GM15510 (cell line): ENCODE results near the gene RNF32.

Source experiments
- POLR2A ChIP-seq: IDR thresholded peaks from 3 replicates; pipeline ENCODE4 v1.6.1; 2011; ENCODE audit warnings: borderline replicate concordance; ENCODE audit not compliant: insufficient read length; ENCODE audit errors: extremely low read depth

RNF32 gene

DNA sequence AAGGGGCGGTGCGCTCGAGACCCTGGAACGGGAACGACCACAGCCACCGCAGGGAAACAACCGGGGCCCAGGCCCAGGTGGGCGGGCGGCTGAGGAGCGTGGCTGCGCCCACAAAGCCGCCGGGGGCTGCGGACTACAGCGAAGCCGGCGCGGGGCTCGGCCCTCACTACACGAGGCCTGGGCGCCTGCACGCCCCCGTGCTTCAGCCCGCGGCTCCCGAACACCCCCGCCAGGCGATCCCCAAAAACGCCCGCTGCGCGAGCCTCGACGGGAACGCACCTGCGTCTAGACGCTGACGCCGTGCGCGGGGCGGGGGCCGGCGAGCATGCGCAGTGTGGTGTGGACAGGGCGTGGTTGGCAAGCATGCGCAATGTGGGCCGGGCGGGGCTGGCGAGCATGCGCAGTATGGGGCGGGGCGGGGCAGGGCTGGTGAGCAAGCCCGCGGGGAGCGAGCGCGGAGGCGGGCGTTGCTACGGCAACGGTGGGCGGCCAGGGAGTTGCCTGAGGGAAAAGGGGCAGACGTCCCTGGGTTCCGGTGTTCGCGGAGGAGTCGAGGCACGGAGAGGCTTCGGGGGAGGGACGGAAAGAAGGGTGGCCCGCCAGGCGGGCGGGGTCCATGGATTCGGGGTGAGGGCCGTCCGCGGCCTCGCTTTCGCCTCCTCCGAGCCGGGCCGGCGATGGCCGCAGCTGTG lies at the start of gene RNF32:
RNF32 (plus strand) TSS at position 518 of the 692 bp plus-strand sequence. CDS start 3,104 bp downstream, outside the sequence.
- peak; percentile 83 for TF ChIP-seq POLR2A

DNA sequence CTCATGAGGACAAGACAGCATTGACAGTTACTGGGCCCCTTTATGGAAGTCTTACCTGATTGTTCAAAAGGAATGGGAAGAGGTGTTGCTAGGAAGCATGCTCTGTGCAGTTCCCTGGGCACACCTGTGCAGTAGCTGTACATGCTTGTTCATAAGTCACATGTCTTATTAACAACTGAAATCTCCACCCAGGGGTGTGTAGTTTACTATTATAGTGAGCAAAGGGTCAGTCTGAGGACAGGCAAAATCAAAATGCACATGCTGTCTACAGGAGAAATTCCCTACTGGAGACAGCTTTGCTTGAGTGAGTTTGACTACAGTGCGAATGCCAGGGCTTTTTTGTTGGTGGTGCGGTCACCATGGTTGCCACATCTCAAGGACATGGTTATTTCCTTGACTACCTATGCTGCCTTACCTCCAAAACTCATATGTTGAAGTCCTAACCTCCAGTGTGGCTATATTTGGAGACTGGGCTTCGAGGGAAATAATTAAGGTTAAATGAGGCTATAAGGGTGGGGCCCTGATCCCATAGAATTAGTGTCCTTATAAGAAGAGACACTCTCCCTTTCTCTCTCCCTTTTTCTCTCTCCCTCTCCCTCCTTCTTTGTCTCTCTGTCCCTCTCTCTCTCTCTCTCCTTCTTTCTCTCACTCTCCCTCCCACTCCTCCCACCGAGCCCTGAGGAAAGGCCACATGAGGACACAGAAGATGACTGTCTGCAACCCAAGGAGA lies 48.3 kb upstream of the RNF32 start:
- TF ChIP-seq POLR2A, result no peak

DNA sequence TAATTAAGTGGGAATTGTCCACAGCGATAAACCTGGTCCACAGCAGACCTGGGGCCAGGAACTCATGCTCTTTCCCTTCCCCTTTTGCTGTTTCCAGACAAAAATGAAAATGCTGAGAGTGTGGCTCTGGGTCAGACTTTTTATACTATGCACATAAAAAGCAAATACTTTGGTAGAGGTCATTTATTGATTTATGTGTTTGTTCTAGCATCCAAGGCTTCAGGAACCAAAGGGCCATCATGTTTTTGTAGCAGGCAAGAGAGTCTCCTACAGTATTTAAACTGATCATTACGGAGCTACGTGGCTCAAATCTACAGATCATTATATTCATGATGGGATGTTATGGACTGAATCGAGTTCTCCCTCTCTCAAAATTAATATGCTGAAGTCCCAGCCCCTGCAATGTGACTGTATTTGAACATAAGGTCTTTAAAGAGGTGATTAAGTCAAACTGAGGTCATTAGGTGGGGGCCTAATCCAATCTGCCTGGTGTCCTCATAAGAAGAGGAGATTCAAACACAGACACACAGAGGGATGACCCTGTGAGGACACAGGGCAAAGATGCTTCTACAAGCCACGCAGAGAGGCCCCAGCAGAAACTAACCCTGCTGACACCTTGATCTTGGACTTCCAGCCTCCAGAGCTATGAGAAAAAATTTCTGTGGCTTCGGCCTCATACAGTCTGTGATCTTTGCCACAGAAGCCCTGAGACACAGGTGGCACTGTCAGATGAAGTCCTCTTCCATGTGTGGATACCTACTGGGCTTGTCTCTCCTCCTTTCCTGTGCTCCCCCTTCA lies 46.1 kb upstream of the RNF32 start:
- TF ChIP-seq POLR2A, result no peak

DNA sequence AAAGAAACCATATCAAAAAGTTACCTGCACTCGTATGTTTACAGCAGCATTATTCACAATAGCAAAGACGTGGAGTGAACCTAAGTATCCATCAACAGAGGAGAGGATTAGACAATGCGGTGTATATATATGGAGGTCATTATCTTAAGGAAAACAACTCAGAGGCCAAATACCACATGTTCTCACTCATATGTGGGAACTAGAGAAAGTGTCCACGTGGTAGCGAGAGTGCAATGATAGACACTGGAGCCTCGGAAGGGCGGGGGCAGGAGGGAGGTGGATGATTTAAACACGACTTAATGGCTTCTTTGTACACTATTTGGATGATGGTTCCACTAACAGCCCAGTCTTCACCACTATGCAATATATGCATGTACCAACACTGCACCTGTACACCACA lies 40.1 kb upstream of the RNF32 start:
- TF ChIP-seq POLR2A, result no peak

DNA sequence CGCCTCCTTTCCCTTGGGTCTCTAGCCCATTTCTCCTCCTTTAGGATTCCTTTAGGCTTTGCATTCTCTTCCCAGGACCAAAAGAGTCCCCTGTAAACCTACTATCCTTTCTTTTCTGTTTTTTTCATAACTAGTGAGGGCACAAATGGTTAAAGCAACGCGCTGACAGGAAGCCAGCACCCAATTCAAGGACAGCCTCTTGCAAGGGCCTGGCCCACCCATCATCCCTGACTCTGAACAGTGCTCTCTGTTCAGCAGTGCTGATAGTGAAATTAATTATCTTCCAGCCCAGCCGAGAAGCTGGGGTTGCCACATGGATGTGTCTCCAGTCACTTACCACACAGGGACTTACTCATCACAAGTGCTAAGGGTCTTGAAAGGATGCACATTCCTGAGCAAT lies 38.3 kb upstream of the RNF32 start:
- TF ChIP-seq POLR2A, result no peak

DNA sequence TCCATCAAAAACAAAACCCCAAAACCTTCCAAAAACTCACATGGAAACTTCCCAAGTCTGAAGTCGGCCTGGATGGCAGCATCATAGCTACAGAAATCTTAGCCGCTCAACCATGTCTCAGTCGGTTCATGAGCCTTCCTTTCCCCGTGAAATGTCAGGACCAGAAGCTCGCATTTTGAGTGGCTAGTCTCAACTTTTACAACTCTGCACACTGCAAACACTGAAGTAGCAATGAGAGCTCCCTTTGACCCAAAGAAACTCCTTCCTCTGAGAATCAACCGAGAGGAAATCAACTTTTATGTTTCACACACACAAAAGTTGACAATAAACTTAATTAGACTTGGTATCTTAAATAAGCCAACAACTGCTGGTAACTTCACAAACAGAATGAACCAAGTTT lies 37.6 kb upstream of the RNF32 start:
- no peak for TF ChIP-seq POLR2A

DNA sequence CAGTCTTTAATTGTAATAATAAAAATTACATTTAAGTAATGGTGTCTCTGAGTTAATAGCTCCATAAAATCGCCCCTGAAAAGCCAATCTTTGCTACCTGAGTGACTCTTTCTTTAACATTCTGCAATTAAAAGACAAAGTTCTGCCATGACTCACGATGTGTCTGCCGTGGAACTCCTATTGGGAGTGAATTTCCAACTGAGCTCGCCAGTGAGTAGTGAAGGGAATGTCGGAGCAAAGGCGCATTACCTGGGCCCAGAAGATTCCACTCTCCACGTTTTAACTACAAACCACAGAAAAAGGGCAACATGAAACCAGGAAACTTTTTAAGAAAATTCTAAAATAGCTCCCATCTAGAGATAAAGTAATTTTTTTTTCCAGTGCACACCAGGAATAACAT lies 36.9 kb upstream of the RNF32 start:
- no peak for TF ChIP-seq POLR2A

DNA sequence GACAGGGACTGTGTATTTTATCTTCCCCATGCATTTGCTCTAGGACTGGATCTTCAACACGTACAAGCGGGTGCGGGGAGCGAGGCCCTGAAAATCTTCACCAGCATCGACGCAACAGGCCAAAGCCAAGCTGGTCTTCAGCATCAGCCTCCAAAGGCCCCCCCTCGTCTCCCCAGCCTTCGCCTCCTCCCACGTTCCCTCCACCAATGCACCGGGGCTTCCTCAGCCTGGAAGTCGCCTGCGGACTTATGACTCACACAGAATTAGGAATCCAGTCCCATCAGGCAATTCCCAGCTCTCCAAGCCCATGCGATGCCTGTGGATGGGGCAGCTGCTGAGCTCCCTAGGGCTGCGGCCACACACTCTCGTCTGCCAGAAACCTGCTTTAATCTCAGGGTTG lies 36.3 kb upstream of the RNF32 start:
- TF ChIP-seq POLR2A, result no peak

DNA sequence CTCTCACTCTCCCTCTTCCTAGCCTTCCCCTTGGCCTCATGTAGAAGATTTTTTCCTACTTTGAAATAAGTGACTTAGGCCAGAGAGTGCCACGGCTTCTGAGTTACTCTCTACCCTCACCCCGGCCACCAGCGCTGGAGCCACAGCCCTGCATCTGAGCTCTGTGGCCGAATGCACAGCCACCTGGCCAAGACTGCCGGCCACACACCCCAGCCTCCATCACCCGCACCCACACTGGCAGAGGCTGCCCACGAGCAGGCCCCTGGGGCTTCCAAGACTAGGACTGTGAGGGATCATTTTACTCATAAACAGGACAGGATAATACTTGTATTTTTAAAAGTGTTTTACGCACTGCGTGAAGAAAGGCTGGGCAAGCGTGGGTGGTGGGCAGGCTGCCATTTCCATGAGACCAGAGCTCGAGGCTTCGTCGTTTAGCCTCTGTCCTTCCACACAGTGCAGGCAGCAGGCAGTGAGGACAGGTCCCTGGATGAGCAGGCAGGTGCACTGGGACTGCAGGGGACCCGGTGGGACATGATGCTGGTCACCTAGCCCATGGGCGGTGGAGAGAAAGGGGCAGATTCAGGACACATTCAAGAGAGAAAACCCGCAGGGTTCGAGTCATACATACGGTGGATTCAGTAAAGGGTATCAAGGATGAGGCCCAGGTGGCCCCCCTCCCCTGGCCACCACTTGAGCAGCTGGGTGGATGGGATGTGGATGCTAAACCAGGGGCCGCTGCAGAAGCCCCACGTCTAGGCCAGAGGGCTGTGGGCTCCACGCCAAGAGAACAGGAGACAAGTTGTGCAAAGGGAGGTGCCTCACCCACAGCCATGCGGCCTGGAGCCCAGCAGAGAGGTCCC lies 35.5 kb upstream of the RNF32 start:
- no peak for TF ChIP-seq POLR2A

DNA sequence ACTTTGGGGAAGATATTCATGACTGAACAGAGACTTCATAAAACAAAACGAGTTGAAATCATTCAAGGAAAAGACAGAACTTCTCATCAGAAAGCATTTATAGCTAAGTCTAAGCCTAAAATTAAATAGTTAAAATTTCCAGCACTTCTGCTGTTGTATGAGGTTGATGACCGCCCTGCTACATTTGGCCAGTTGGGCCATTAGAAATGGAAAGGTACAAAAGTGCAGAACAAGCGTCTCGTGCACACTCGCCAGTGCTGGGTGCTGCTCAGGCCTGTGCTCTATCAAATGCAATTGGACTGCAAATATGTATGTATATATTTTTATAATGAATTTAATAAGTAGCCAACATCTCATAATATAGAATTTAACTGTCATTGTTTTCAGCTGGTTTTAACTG lies 34.4 kb upstream of the RNF32 start:
- no peak for TF ChIP-seq POLR2A

DNA sequence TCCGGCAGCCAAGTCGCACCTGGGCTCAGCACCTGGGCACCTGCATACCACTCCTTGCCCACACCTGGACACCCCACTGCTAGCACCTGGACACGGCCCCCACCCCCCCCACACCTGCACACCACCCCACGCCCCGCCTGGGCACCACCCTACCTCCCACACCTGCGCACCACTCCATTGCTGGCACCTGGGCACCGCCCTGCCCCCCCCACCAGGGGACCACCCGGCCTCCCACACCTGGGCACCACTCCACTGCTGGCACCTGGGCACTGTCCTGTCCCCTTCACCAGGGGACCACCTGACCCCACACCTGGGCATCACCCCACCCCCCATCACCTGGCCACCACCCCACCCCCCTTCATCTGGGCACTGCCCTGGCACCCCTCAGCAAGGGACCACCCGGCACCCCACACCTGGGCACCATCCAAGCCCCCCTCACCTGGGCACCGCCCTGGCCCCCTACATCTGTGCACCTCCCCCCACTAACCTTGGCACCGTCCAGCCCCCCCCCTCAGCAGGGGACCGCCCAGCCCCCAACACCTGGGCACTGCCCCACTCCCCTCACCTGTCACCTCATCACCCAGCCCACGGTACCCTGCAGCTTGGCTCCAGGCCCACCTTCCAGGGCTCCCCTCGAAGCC lies 33.8 kb upstream of the RNF32 start:
- TF ChIP-seq POLR2A, result no peak

DNA sequence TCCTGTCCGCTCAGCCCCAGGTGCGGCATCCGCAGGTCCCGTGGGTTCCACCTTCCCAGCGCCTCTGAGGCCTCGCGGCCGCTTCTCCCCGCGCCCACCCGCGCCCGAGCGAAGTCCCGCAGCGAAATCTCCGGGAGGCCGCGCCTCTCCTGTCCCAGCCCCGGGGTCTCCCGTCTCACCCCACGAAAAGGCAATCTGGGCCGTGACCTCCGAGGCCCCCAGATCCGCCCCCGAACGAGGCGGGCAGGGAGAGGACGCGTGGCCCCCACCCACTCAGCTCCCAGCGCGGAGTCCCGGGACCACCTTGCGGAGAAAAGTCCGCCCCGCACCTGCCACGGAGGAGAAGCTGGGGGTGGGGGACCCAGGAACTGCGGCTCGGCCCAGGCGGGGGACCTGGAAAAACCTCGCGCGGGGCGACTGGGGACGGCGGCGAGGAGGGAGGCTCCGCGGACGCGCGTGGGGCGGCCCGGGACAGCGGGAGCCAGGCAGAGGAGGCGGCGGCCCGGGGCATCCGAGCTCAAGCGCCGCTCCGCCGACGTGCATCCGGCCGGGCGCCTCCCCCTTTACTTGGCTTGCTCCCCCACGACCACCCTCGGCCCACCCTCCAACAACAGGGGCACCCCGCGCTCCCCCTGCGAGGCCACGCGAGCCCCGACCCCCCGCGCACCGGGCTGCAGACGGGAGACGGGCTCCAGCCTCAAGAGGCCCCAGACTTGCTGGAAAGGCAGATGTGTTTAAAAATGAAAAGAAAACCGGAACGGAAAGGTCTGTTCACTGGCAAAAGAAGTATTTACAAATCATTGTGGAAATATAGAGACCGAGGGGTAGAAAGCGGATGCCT lies 33.0 kb upstream of the RNF32 start:
- TF ChIP-seq POLR2A, result no peak

DNA sequence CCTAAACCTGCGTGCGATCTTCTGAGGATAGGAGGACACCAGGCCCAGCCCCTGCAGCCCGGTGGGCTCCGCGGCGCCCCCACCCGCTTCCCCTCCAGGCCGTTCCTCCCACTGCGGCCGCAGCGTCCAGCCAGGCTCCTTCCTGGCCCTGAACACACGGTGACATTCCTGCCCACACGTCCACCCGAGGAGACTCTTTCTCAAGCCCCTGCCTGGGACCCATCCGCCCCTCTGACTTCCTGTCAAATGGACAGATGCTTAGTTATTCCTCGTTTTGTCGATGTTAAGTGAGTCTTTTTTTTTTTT lies 32.4 kb upstream of the RNF32 start:
- no peak for TF ChIP-seq POLR2A

DNA sequence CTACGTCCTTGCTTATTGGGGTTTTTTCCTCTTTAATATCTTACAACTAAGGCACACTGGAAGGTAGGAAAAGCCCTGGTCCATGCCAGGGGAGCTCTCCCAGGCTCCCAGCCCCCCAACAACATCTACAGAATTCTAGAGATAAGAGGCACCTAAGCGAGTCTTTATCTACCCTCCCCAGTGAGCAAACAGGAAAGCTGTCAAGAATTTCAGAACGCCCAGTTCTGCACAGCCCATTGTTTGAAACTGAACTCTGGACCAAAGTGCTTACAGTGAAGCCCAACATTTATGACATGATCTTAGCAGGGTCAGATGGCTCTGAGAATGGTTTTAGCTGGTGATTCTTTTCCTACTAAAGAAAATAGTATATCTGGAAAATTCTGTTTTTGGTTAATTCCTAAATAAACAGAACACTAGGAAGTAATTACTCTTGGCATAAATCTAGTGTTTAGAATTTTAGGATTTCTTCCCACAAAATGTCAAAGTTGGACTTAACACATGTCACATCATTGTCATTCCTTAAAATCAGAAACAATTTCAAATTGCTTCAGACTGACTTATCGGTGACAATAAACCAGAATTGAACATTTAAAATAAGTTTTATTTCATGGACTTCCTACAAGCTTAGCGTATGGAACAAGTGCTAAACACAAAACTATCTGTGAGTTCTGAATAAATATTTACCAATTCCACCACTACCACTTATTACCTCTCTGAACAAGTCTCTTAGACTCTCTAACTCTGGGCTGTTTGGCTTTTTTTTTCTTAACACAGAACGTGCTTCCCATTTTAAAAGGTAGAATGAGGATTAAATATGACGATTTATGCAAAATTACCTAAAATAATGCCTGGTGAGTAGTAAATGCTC lies 31.3 kb upstream of the RNF32 start:
- no peak for TF ChIP-seq POLR2A
